ENCODE results near the gene IRF2BPL.

The IRF2BPL gene

DNA sequence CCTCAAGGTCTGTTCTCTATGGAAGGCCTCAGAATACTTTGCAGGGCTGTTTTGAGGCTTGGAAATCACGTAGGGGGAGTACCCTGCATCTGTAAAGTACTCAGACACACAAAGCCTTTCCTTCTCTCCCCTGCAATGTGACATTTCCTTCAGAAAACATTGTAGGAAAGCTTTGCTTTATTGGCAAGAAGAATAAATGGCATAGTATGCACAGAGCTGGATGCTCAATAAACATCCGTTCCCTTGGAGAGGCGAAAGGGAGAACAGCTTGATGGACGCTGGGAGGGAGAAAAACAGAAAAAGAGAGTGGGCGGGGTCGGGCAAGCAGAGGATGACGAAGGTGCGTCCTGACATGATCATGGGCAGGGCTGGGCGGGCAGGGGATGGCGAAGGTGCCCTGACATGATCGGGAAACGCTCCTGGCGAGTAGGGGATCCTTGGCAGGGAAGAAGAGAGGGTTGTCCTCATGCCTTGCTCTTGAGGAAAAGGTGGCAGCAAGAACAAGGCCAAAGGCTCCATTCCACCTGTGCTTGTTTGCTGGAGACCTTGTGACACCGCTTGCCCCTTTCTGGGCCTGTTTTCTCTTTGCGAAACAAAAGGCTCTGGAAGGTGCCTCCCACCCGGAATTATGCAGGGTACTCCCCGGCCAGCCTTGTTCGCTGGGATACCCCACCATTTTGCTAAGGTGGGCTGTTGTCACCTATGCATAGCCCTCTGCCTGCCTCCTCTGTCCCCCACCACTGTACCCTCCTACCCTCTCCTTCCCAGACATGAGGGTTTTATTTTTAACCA is 21.1 kb downstream of the IRF2BPL start:
- Histone ChIP-seq H3K36me3 (no peaks in the 10 kb centered on the region), H3K4me3 (ENCODE audit: low read depth, low read length) (no peak overlapping the region), H3K9me3 (ENCODE audit: severe bottlenecking) (no peaks in the 10 kb centered on the region), H3K27me3 (ENCODE audit: insufficient read depth, low read depth, severe bottlenecking) (no peaks in the 10 kb centered on the region), H3K27ac (peak overlapping the region; percentile 79)
- TF ChIP-seq, protein P1, sequence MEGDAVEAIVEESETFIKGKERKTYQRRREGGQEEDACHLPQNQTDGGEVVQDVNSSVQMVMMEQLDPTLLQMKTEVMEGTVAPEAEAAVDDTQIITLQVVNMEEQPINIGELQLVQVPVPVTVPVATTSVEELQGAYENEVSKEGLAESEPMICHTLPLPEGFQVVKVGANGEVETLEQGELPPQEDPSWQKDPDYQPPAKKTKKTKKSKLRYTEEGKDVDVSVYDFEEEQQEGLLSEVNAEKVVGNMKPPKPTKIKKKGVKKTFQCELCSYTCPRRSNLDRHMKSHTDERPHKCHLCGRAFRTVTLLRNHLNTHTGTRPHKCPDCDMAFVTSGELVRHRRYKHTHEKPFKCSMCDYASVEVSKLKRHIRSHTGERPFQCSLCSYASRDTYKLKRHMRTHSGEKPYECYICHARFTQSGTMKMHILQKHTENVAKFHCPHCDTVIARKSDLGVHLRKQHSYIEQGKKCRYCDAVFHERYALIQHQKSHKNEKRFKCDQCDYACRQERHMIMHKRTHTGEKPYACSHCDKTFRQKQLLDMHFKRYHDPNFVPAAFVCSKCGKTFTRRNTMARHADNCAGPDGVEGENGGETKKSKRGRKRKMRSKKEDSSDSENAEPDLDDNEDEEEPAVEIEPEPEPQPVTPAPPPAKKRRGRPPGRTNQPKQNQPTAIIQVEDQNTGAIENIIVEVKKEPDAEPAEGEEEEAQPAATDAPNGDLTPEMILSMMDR (IDR thresholded peaks at IDR 0.05; ENCODE audit: low read depth, low read length) = no peak
- no peak for DNase-seq

DNA sequence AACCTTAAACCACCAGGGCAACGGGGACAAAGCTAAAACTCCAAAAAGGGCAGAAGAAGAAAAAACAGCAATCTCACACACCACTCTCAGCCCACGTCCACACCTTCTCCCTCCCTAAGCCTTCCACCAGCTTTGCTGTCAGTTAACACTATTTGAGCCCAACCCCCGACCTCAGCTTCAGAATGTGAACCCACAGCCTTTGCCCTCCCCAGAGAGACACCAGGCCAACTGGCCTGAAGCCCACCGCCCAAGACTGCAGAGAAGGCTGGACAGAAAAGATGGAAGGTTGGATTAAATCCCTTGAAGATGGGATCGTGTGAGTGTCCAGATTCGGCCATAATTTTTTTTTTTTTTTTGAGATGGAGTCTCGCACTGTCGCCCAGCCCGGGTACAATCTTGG is 22.4 kb downstream of the IRF2BPL start:
- DNase-seq = no peak
- Histone ChIP-seq H3K27ac (peak overlapping the region; percentile 45), H3K36me3 (no peaks in the 10 kb centered on the region), H3K9me3 (ENCODE audit: severe bottlenecking) (no peaks in the 10 kb centered on the region), H3K27me3 (ENCODE audit: insufficient read depth, low read depth, severe bottlenecking) (no peaks in the 10 kb centered on the region), H3K4me3 (ENCODE audit: low read depth, low read length) (no peak overlapping the region)
- TF ChIP-seq, protein P1 (IDR thresholded peaks at IDR 0.05; ENCODE audit: low read depth, low read length) = no peak

DNA sequence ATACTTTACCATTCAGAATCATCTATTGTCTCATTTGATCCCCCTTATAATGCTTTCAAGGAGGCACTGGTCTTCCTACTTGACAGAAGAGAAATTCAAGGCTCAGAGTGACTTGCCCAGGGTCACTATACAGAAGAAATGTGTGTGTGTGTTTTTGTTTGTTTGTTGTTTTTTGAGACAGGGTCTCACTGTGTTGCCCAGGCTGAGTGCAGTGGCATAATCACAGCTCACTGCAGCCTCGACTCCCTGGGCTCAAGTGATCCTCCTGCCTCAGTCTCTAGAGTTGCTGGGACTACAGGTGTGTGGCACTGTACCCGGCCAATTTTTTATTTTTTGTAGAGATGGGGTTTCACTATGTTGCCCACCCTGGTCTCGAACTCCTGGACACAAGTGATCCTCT is 22.9 kb downstream of the IRF2BPL start:
- H3K27ac ChIP-seq = no peak overlapping the region; the same call in 1 of the 2 replicates
- TF ChIP-seq, protein P1 (IDR thresholded peaks at IDR 0.05; ENCODE audit: low read depth, low read length) = no peak

DNA sequence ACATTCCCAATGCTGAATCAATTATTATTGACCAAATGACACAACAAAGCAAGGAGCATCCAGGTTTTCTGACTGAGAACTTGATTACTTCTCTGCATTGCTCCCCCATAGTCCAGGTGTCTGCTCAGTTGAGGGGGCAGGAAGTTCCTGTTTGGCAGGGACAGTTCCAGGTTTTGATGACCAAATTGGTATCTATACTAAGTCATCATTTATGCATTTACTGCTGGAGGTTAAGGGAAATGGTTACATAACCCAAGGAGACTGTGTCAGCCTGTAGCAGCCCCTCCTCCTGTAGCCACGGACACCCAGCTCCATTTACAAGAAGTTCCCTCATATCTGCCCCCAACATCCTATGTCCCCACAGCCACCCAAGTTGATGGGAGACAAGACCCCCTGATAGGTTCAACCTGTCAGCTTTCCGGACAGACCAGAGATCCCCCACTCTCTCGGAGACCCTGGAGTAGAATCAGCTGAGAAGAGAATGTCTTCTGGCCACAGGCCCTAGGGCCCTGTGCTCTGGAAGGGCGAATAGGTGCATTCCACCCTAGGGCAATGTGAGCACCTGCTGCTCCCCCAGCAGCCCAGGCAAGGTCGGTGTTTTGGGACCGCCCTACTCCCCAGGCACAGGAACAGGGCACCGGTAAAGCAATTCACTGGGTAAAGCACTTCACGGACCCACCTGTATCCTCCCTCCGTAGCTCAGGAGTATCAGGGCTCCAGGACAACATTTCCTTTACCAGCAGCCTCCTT is 23.6 kb downstream of the IRF2BPL start:
- Histone ChIP-seq H3K36me3 (no peaks in the 10 kb centered on the region), H3K9me3 (ENCODE audit: severe bottlenecking) (no peaks in the 10 kb centered on the region), H3K27ac (no peak overlapping the region), H3K27me3 (ENCODE audit: insufficient read depth, low read depth, severe bottlenecking) (no peaks in the 10 kb centered on the region), H3K4me3 (ENCODE audit: low read depth, low read length) (no peak overlapping the region)
- TF ChIP-seq, protein P1 (IDR thresholded peaks at IDR 0.05; ENCODE audit: low read depth, low read length) = no peak
- DNase-seq = no peak

More for the DNA sequence above, 22.9 kb downstream of the IRF2BPL start:
- no peaks in the 10 kb centered on the region for H3K9me3 ChIP-seq (ENCODE audit: severe bottlenecking)
- no peaks in the 10 kb centered on the region for H3K27me3 ChIP-seq (ENCODE audit: insufficient read depth, low read depth, severe bottlenecking)
- H3K36me3 ChIP-seq = no peaks in the 10 kb centered on the region
- DNase-seq = no peak
- no peak overlapping the region for H3K4me3 ChIP-seq (ENCODE audit: low read depth, low read length)

DNA sequence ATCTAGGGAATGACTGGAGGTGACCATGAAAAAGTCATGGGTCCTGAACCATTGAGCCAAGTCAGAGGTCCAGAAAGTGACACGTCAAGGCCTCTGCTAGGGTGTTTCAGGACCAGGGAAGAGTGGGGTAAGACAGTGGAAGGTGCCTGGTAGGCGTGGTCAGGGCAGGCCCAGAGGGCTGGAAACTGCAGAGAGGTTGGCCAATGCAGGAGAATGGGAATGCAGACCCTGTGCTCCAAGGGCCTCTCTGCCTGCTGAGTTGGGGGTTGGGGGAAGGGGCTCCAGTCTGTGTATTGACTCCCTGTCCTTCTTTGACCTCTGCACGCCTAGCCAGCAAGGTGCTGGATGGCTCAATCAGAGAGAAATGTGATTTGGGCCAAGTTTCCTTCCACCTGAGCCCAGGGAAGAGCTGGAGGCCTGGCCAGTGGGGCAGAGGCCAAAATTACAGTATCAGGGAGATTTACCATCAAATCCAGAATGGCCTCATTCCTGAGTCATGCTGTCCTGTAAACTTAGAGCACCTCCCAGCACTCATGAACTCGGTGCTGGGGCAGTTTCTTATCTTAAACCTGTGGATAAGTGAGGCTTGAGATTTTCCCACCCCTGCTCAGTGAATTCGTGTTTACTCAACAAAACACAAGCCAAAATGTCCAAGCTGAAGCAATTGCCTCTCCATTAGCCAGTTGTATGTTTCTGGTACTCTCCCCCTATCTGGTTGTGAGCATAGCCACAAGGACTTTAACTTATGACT is 24.4 kb downstream of the IRF2BPL start:
- H3K9me3 ChIP-seq (ENCODE audit: severe bottlenecking) = no peaks in the 10 kb centered on the region
- DNase-seq = no peak
- TF ChIP-seq, protein P1 (IDR thresholded peaks at IDR 0.05; ENCODE audit: low read depth, low read length) = no peak
- no peaks in the 10 kb centered on the region for H3K36me3 ChIP-seq
- no peak overlapping the region for H3K27ac ChIP-seq
- no peaks in the 10 kb centered on the region for H3K27me3 ChIP-seq (ENCODE audit: insufficient read depth, low read depth, severe bottlenecking)
- H3K4me3 ChIP-seq (ENCODE audit: low read depth, low read length) = no peak overlapping the region

Measured in WERI-Rb-1 (cell line).